ENCODE data around the gene ZBTB21.

The ZBTB21 gene

GRCh38 chr21:42039911-42040351, 29.8 kb upstream of the ZBTB21 start:
- DNase-seq (ENCODE audit: low read depth) = peak; percentile 17

GRCh38 chr21:42039470-42039901, 29.3 kb upstream of the ZBTB21 start:
- DNase-seq (ENCODE audit: low read depth) = peak; percentile 69

GRCh38 chr21:42038826-42039425, 28.8 kb upstream of the ZBTB21 start:
- peak; percentile 57 for DNase-seq (ENCODE audit: low read depth)

DNA sequence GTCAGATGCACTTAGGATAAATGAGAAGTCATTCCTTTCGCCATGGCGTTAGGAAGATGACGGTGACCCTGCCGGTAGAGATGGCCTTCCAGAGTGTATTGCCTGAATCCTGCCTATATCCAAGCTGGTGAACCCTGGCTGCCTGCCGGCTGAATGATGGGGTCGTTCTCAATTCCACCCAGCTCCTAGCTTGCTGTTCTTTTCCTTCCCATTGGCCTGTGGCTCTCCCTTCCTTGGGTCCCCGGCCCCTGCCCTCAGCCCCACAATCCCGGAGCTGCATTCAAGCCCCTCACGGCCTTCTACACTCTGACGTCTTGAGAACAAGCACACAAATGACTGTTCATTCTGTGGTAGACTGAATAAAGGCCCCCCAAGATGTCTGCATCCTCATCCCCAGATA, 28.2 kb upstream of the ZBTB21 start:
- DNase-seq (ENCODE audit: low read depth) = no peak

GRCh38 chr21:42037943-42038342, 27.8 kb upstream of the ZBTB21 start:
- no peak for DNase-seq (ENCODE audit: low read depth)

- DNase-seq (ENCODE audit: low read depth) = no peak
These were observed 27.4 kb upstream of the ZBTB21 start for GRCh38 chr21:42037516-42037915.

DNA sequence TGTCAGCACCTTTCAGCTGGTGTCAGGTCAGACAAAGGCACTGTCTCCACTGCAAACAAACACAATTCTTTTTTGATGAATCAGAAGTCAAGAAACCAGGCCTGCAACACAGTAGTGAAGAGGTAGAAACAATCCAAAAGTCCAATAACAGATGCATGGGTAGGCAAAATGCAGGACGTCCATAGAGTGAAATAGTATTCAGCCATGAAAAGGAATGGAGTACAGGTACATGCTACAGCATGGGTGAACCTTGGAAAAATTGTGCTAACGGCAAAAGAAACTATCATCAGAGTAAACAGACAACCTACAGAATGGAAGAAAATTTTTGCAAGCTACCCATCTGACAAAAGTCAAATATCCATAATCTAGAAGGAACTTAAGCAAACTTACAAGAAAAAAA, 26.2 kb upstream of the ZBTB21 start:
- DNase-seq (ENCODE audit: low read depth) = no peak

DNA sequence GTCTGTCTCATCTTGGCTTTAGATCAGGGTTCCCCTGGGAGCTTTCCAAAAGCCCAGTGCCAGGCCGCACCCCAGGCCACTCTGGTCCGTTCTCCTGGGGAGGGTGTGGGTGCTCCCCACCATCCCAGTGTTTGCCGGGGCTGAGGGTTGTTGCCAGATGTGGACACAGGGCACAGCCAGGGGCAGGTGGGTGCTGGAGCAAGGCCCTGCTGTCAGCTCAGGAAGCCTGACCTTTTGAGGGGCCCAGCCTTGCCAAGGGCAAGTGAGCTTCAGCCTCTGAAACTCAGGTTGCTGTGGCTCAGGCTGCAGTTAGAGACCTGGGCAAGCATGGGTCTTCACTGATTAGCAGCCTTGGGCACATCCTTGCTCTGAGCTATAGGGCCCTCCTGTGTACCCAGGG, 22.8 kb upstream of the ZBTB21 start:
- no peak for DNase-seq (ENCODE audit: low read depth)

DNA sequence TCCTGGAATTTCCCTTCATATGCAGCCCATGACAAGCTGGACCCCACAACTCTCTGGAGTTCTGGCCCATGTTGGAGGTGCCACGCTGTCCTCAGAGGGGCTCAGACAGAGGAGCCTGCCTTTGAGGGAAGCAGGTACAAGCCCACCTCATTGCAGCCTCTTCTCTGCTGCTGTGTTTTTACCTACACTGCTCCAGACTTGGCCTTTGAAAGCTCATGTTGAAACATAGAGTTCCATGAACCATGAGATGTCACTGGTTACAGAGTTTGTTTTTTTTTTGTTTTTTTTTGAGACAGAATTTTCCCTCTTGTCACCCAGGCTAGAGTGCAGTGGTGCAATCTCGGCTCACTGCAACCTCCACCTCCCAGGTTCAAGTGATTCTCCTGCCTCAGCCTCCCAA, 22.1 kb upstream of the ZBTB21 start:
- DNase-seq (ENCODE audit: low read depth) = no peak

- DNase-seq (ENCODE audit: low read depth) = no peak
These were observed 21.7 kb upstream of the ZBTB21 start for GRCh38 chr21:42031816-42032215.

DNA sequence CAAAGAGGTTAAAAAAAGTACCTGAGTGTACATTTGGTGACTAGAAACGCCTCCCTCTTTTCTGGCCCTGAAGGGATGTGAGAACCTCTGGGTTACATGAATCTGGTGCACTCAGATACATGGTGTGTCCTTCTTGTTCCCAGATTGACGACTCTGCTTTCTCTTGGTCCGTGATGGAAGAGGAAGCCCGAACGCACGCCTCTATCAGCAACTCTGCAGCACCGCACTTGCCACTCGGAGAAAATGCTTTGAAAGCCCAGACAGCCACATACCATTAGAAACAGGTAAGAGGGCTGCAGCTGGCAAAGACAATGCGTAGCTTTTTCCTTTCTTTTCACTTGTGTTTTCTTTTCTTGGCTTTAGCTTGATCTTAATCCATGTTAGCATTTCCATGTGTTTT, 21.1 kb upstream of the ZBTB21 start:
- DNase-seq (ENCODE audit: low read depth) = no peak

GRCh38 chr21:42030311-42030710, 20.2 kb upstream of the ZBTB21 start:
- DNase-seq (ENCODE audit: low read depth) = no peak

- no peak for DNase-seq (ENCODE audit: low read depth)
These were observed 18.7 kb upstream of the ZBTB21 start for GRCh38 chr21:42028766-42029425.

- no peak for DNase-seq (ENCODE audit: low read depth)
These were observed 17.9 kb upstream of the ZBTB21 start for GRCh38 chr21:42027822-42028765.

GRCh38 chr21:42027085-42027821, 17.1 kb upstream of the ZBTB21 start:
- DNase-seq (ENCODE audit: low read depth) = no peak

DNA sequence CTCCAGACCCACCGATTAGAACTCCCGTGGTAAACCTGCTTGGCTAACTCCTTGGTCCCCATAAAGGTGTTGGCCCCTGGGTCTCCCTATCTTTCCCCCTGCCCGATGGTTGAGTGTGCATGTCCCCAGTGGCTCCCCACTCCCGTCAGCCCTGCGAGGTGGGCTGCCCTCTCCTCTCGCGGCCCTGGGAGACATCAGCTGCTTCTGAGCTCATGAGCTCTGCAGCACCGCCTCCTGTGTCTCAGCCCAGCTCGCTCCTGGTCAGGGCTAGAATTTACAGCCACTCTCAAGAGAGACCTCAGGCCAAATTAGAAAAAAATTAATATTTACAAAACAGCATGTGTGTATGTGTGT, 15.9 kb upstream of the ZBTB21 start:
- no peak for DNase-seq (ENCODE audit: low read depth)

DNA sequence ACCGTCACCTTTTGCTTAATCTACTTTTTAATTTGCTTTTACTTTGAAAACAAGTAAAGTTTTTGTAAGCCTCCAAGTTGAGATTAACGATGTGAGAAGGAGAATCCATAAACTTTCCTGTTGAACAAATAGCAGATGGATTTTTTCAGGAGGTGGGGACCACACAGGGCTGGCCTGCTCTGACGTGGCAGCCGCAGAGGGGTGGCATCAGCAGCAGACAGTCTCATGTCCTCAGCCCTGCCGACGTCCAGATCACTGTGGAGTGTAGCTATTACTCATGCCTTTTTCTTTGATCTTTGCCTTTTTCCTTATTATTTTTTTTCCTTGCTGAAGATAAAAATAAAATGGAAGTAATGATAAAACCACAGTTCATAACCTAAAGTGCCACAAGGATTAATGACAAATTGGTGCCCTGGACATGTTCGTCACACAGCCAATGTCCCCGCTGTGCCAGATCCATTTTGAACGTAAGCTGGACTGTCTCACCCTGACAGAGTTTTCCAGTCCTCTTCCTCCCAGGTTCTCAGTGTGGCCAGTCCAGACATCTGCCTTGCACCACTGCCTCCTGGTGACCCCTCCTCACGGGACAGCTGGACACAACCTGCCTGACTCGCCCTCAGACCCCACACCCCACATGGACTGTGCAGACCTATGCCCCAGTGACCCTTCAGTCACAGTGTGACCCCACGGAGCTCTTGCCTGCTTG, 15.4 kb upstream of the ZBTB21 start:
- DNase-seq (ENCODE audit: low read depth) = no peak

DNA sequence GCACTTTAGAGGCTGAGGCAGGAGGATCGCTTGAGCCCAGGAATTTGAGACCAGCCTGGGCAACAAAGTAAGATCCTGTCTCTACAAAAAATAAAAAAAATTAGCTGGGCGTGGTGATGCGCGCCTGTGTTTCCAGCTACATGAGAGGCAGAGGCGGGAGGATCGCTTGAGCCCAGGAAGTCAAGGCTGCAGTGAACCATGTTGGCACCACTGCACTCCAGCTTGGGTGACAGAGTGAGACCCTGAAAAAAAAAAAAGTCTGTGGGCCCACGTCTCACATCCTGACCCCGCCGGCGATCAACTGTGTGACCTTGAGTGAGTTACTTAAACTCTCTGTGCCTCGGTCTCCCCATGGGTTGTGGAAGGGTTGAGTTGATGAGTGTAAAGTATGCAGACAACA, 12.7 kb upstream of the ZBTB21 start:
- no peak for DNase-seq (ENCODE audit: low read depth)

DNA sequence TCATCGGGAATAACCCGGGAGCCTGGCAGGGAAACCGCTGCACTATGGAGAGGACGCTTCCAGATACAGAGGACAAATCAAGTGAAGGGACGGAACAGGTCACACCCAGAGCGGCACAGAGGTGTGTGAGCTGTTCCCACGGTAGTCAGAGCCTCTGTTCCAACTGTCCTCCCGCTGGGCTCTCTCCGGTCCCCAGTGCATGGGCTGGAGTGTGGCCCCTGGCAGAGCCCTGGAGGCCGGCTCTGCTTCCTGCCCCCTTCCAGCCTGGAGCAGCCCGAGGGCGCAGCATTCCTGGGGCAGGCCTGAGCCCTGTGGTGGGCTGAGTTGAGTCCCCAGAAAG, 11.9 kb upstream of the ZBTB21 start:
- no peak for DNase-seq (ENCODE audit: low read depth)

- no peak for DNase-seq (ENCODE audit: low read depth)
These were observed 11.4 kb upstream of the ZBTB21 start for GRCh38 chr21:42021371-42022090.

DNA sequence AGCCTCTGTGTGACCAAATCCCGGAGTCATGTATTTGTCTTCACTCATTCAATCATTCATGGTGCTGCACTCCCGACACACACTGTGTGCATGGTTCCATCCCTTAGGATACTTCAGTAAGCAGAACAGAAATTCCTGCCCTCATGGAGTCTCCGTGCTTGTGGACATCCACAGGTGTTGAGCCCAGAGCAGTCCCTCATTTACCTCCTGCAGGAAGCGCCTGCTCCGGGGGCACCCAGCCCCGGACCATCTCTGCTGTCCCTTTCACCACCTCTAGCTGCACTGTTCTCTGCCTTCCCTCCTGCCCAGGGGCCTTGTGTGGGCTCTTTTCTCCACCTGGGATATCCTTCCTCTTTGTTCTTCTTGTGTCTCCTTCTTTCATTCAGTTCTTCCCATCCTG, 9.5 kb upstream of the ZBTB21 start:
- DNase-seq (ENCODE audit: low read depth) = no peak

All from GM04504 (cell line).